B cell (primary cell): ENCODE results near the gene GJA1. TPM values are rescaled to one million over a fixed set of nuclear protein-coding genes. Genes with fewer than 3 reads are reported as not detected.
"Not testable (repeated sequence)": the region's sequence is repeated elsewhere in the genome, so short reads cannot be mapped to it uniquely, and the experiment has no call there.

Source experiments
- ATAC-seq: fragments of 200-7000 bp; cut with Tn5 transposase; one replicate; pipeline ENCODE4 v1.10.0; 2021; ENCODE audit warnings: low read depth, mild to moderate bottlenecking, moderate number of reproducible peaks, moderate library complexity
- CTCF ChIA-PET: fragments of 350-600 bp; sonication (Branson Sonifier 250); formaldehyde crosslinking; loops from one replicate; lab custom pipeline; 2021; ENCODE audit warnings: antibody characterized with exemption, inconsistent platforms; lab: Charles Lee
- POLR2A ChIA-PET: fragments of 350-600 bp; sonication (Branson Sonifier 250); formaldehyde crosslinking; loops from one replicate; lab custom pipeline; 2021; ENCODE audit warnings: antibody characterized with exemption; lab: Charles Lee
- DNase-seq: peaks from one replicate; pipeline ENCODE4 v3.0.0; 2013
- H2AFZ ChIP-seq: 2 replicates; pipeline ENCODE4 v1.6.1; 2012; ENCODE audit warnings: mild to moderate bottlenecking, low read depth, low read length; ENCODE audit not compliant: insufficient read depth, poor library complexity, severe bottlenecking
- H3K27ac ChIP-seq, 2 donors: 1 replicate in 1 of 2; 2 replicates in 1 of 2; pipeline ENCODE4 v1.5.1; 2012 to 2013; ENCODE audit warnings: low read length in 2 of 2, mild to moderate bottlenecking in 2 of 2, moderate library complexity in 1 of 2
- H3K27me3 ChIP-seq, 4 experiments: fragments of 200-600 bp in 1 of 4; sonication (generic) in 1 of 4; replicated peaks in 1 of 4; 1 replicate in 2 of 4; 2 replicates in 2 of 4; pipeline versions ENCODE4 v1.6.1 to v1.7.0; 2013 to 2016; ENCODE audit warnings: low read length in 3 of 4, mild to moderate bottlenecking in 2 of 4, mixed read lengths in 1 of 4, moderate library complexity in 1 of 4; ENCODE audit not compliant: insufficient read depth in 4 of 4, control insufficient read depth in 3 of 4; ENCODE audit errors: control extremely low read depth in 1 of 4
- H3K36me3 ChIP-seq, 2 experiments: replicated peaks in 1 of 2; 1 replicate in 1 of 2; 2 replicates in 1 of 2; pipeline versions ENCODE4 v1.6.1 to v1.7.1; 2013; ENCODE audit warnings: low read length in 1 of 2; ENCODE audit not compliant: insufficient read depth in 2 of 2, control insufficient read depth in 1 of 2; ENCODE audit errors: control extremely low read depth in 1 of 2, extremely low read depth in 1 of 2
- H3K4me1 ChIP-seq, 2 donors: fragments of 200-600 bp in 1 of 2; sonication (generic) in 1 of 2; 1 replicate in 1 of 2; 2 replicates in 1 of 2; pipeline versions ENCODE4 v1.5.1 to v1.6.1; 2013 to 2017; ENCODE audit warnings: low read length in 2 of 2; ENCODE audit not compliant: control insufficient read depth in 2 of 2, insufficient read depth in 2 of 2
- H3K4me2 ChIP-seq: replicated peaks from 2 replicates; pipeline ENCODE3; 2012; ENCODE audit warnings: mild to moderate bottlenecking, low read depth, low read length; ENCODE audit not compliant: poor library complexity, severe bottlenecking
- H3K4me3 ChIP-seq, 5 experiments: fragments of 200-600 bp in 1 of 5; sonication (generic) in 1 of 5; 1 replicate in 3 of 5; 2 replicates in 2 of 5; pipeline versions ENCODE4 v1.5.1 to v1.7.0; 2011 to 2016; ENCODE audit warnings: low read length in 4 of 5, mild to moderate bottlenecking in 4 of 5, low read depth in 2 of 5, control low read depth in 1 of 5, moderate library complexity in 1 of 5; ENCODE audit not compliant: insufficient read depth in 1 of 5; ENCODE audit errors: control extremely low read depth in 1 of 5, extremely low read depth in 1 of 5
- H3K79me2 ChIP-seq: fragments of 200-600 bp; sonication (generic); one replicate; pipeline ENCODE4 v1.6.0; 2016; ENCODE audit warnings: low read length; ENCODE audit not compliant: control insufficient read depth, insufficient read depth
- H3K9ac ChIP-seq: fragments of 200-600 bp; sonication (generic); 2 replicates; pipeline ENCODE4 v1.6.1; 2017; ENCODE audit warnings: mild to moderate bottlenecking, low read length, moderate library complexity
- H3K9me3 ChIP-seq, 3 donors: one replicate each; pipeline versions ENCODE4 v1.6.1 to v1.7.1; 2013; ENCODE audit warnings: low read length in 2 of 3; ENCODE audit not compliant: control insufficient read depth in 2 of 3, insufficient read depth in 1 of 3; ENCODE audit errors: control extremely low read depth in 1 of 3
- H4K20me1 ChIP-seq: 2 replicates; pipeline ENCODE4 v1.6.0; 2012; ENCODE audit warnings: mild to moderate bottlenecking, low read length; ENCODE audit not compliant: insufficient read depth, control insufficient read depth, poor library complexity, severe bottlenecking
- H3K27ac Mint-ChIP-seq: one replicate; pipeline ENCODE4 v1.8.0; 2021; ENCODE audit warnings: mixed read lengths
- H3K27me3 Mint-ChIP-seq: one replicate; pipeline ENCODE4 v1.8.0; 2021; ENCODE audit warnings: mixed read lengths
- H3K4me1 Mint-ChIP-seq: one replicate; pipeline ENCODE4 v1.8.0; 2021; ENCODE audit warnings: mixed read lengths
- H3K4me3 Mint-ChIP-seq: one replicate; pipeline ENCODE4 v1.8.0; 2021; ENCODE audit warnings: mixed read lengths
- H3K9me3 Mint-ChIP-seq: one replicate; pipeline ENCODE4 v1.8.0; 2022; ENCODE audit warnings: mixed read lengths; ENCODE audit not compliant: insufficient read depth
- CTCF ChIP-seq: fragments of 200-600 bp; IDR thresholded peaks from one replicate; pipeline ENCODE4 v1.8.0; 2022; ENCODE audit warnings: antibody characterized with exemption, mild to moderate bottlenecking
- EZH2 ChIP-seq: IDR thresholded peaks from 2 replicates; pipeline ENCODE4 v1.6.1; 2012; ENCODE audit warnings: borderline replicate concordance, low read depth, mild to moderate bottlenecking, moderate library complexity, low read length; ENCODE audit not compliant: insufficient read depth, poor library complexity, severe bottlenecking
- WGBS: methylation state at CpG from one replicate; pipeline ENCODE4 v1.1.5; 2013; ENCODE audit warnings: missing lambda C conversion rate; ENCODE audit not compliant: insufficient coverage; 5-methylcytosine and 5-hydroxymethylcytosine counted together
- intact Hi-C: fragments of 100-400 bp; cut with micrococcal nuclease; formaldehyde crosslinking; loops from one replicate; pipeline ENCODE4 v1.10.0; 2022
- polyA plus RNA-seq: library from polyadenylated mRNA; depleted of rRNA; stranded (reverse); fragments of >200 nt; gene quantifications from 2 replicates; pipeline ENCODE4 v1.2.3, GENCODE V29; 2012
- total RNA-seq, 2 donors: library from RNA; stranded (reverse); fragments of 120-200 nt in 1 of 2; gene quantifications; 1 replicate in 1 of 2; 2 replicates in 1 of 2; pipeline versions ENCODE4 v1.2.3 to v1.2.4, GENCODE V29; 2013 to 2022

Gene GJA1
- total and polyA plus RNA-seq, 2 donors (not counting 1 experiment from before 2014, with no cell fraction given) = not detected

GRCh38 chr6:121395736-121396135, 39.7 kb upstream of the GJA1 start:
- DNase-seq (no peak), ATAC-seq (no peak)
- H3K27me3 Mint-ChIP-seq = no peaks in the 10 kb centered on the region
- TF ChIP-seq CTCF (no peak), EZH2 (no peak)
- ChIA-PET CTCF (no interaction called here), POLR2A (no interaction called here)
- H3K36me3 ChIP-seq = no peaks in the 10 kb centered on the region
- H3K27ac Mint-ChIP-seq = no peak overlapping the region
- no peaks in the 10 kb centered on the region for H3K9me3 ChIP-seq
- H3K9me3 Mint-ChIP-seq = no peaks in the 10 kb centered on the region
- no peak overlapping the region for H2AFZ ChIP-seq
- no peak overlapping the region for H3K4me2 ChIP-seq
- peaks cover 0 to 3% (median 0%) of the 10 kb centered on the region in 4 experiments for H3K27me3 ChIP-seq
- no peaks in the 10 kb centered on the region for H3K4me1 Mint-ChIP-seq
- H3K9ac ChIP-seq = no peak overlapping the region
- H3K4me3 ChIP-seq = no peak overlapping the region
- no peaks in the 10 kb centered on the region for H3K4me1 ChIP-seq
- no peak overlapping the region for H3K27ac ChIP-seq
- 93% methylated on average over 2 of the region's 4 CpGs for WGBS
- no peaks in the 10 kb centered on the region for H3K79me2 ChIP-seq
- H4K20me1 ChIP-seq = no peaks in the 10 kb centered on the region
- H3K4me3 Mint-ChIP-seq = no peak overlapping the region
- intact Hi-C loops = no loop called here

GRCh38 chr6:121397188-121397587, 38.3 kb upstream of the GJA1 start:
- not testable (repeated sequence) for H4K20me1 ChIP-seq

More at GRCh38 chr6:121397188-121397587, 38.3 kb upstream of the GJA1 start:
- H3K27ac ChIP-seq, CTCF ChIA-PET, H3K79me2 ChIP-seq, H3K4me1 Mint-ChIP-seq, POLR2A ChIA-PET, H3K4me3 Mint-ChIP-seq, H2AFZ ChIP-seq, H3K9me3 Mint-ChIP-seq, ATAC-seq, DNase-seq, H3K27ac Mint-ChIP-seq, H3K4me2 ChIP-seq, H3K36me3 ChIP-seq, H3K4me1 ChIP-seq, H3K4me3 ChIP-seq, H3K9ac ChIP-seq, intact Hi-C loops, H3K9me3 ChIP-seq, H3K27me3 ChIP-seq, H3K27me3 Mint-ChIP-seq: not testable (repeated sequence)
- 83% methylated on average over 3 of the region's 6 CpGs for WGBS
